Keratinocyte (primary cell): ENCODE results near the gene ARL17A.
"Not testable (repeated sequence)": the region's sequence is repeated elsewhere in the genome, so short reads cannot be mapped to it uniquely, and the experiment has no call there.

Source experiments
- CTCF ChIP-seq, 3 experiments: IDR thresholded peaks in 1 of 3; conservative IDR thresholded peaks in 1 of 3; optimal IDR thresholded peaks in 1 of 3; 2 replicates in 2 of 3; 3 replicates in 1 of 3; pipeline versions ENCODE3 to v1.5.1; 2011; ENCODE audit warnings: low read length in 3 of 3, mild to moderate bottlenecking in 3 of 3, moderate library complexity in 2 of 3, control low read depth in 1 of 3, inconsistent platforms in 1 of 3; ENCODE audit not compliant: insufficient read depth in 2 of 3; ENCODE audit errors: extremely low read depth in 1 of 3
- EZH2 ChIP-seq: IDR thresholded peaks from one replicate; pipeline ENCODE4 v1.6.1; 2012; ENCODE audit warnings: inconsistent platforms, mild to moderate bottlenecking, low read length, moderate library complexity

GRCh38 chr17:46534716-46535115, 44.8 kb downstream of the ARL17A start:
- not testable (repeated sequence) for TF ChIP-seq CTCF (optimal IDR thresholded peaks at IDR 0.05 in 1 of 3, IDR thresholded peaks at IDR 0.05 in 1 of 3, conservative IDR thresholded peaks at IDR 0.05 in 1 of 3; ENCODE audit: extremely low read depth in 1 of 3, insufficient read depth in 2 of 3, low read length in 3 of 3); EZH2
